ENCODE measurements around the gene HMGN2. TPM values are rescaled to one million over a fixed set of nuclear protein-coding genes. Genes with fewer than 3 reads are reported as not detected.

HMGN2 gene
- total RNA-seq, 1 experiment from 2014 or later: 543 TPM

DNA sequence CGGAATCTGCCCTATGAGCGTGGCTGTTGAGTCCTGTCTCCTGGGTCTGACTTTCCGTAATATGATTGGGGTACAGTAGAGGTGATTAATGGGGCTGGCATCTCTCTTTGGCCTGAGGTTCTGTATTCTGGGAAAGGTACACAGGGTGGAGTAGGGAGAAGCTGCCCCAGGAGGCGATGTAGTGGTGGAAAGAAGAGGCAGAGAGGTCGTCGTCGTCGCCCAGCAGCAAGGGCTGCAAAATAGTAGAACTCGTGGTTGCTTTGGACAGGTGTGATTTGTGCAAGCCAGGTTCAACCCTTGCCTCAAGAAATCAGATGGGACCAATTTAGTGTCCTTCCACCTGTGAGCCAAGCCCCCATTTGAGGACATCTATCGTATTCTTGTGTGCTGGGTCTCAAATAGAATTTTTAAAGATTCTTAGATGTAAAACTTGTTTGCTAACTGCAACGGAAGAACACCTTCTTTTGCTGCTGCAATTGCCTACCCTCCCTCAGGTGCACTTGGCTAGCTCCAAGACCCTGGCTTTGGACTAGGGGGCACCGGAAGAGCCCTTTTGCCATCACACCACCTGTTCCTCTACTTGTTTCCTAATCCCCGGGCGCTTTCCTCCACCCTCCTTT lies 1.3 kb upstream of the HMGN2 start:
- Histone ChIP-seq H3K36me3 (replicated peaks; ENCODE audit: control insufficient read depth, insufficient read depth, low read length) (peaks cover 33% of the 10 kb centered on the region), H3K4me3 (ENCODE audit: insufficient read depth, low read depth, low read length) (peak overlapping the region; percentile 89), H3K27me3 (ENCODE audit: control insufficient read depth, insufficient read depth, low read length) (no peaks in the 10 kb centered on the region; the same call in 1 of the 2 replicates)
- peak; percentile 33 for DNase-seq

DNA sequence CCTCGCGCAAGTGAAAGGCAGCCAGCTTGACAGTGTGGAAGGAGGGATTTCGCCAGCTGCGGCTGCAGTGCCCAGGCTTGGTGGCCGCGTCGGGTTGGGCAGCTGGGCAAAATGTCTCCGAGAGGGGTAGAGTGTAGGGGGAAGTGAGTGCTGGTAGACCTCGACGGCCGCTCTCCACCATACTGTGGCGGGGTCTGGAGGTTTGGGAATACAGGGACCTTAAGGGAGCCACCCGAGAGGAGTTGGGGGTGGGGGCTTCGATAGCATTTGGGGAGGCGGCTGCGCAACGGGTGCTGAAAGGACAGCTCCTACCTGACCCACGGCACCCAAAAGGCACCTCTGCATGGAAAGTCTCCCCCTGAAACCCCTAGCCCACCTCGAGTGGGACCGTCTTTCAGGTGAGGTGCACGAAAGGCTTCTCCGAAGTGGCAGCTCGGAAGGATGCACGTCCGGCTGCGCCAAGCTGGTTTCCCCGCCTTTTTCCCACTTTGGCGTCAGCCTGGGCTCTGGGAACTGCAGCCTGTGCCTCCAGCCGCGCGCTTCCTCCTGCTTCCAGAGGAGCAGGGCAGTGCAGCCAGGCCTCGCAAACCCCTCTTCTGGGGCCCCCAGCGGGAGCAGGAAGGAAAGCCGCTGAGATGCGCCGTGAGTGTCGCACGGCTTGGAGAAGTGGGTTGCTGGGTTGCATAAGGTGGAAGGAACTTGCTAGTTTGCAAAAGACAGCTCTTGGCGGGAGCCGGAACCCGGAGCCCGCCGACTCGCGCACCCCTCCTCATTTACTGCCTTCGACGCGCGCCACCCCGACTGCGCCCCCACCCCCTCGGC lies 531 bp upstream of the HMGN2 start:
- Histone ChIP-seq H3K27me3 (ENCODE audit: control insufficient read depth, insufficient read depth, low read length) (no peaks in the 10 kb centered on the region; the same call in 1 of the 2 replicates), H3K4me3 (ENCODE audit: insufficient read depth, low read depth, low read length) (peak overlapping the region; percentile 89), H3K36me3 (replicated peaks; ENCODE audit: control insufficient read depth, insufficient read depth, low read length) (peaks cover 34% of the 10 kb centered on the region)
- peak; percentile 77 for DNase-seq

DNA sequence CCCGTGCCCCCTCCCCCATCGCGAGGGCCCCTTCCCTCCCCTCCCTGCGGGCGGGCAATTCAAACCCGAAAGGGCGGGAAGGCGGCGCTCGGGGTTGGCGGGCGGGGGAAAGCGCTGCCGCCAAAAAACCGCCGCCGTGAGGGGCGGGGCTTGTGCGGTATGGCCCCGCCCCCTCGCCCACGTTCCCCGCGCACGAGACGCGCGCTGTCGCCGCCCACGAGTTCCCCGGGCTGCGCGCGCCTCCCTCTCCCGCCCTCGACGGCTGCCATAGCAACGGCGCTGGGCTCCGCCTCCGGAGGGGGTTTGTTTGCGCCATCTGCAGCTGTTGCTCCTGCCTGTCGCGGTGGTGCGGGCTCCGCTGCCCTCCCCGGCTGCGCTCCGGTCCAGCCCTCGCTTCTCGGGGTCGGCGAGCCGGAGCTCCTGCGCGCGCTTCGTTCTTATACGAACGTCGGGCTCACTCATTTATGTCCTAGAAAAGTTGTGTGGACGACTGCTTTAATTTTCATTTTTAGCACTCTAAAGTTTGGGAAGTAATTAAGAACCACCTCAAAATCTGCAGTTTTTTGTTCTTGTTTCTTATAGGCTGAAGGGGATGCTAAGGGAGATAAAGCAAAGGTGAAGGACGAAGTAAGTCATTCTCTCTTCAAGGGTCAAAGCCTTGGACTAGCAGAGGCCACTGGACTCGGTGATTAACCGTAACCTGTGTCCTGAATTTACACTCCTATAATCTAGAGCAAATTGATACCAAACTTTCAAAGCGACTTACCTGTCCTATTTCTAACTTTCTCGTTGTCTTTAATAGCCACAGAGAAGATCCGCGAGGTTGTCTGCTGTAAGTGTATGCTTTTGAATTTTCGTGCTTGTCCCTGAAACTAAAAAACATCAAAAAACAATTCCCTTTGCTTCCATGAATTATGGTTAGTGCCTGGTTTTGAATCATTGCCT lies 933 bp downstream of the HMGN2 start:
- Histone ChIP-seq H3K4me3 (ENCODE audit: insufficient read depth, low read depth, low read length) (peak overlapping the region; percentile 89), H3K27me3 (ENCODE audit: control insufficient read depth, insufficient read depth, low read length) (no peaks in the 10 kb centered on the region; the same call in 1 of the 2 replicates), H3K36me3 (replicated peaks; ENCODE audit: control insufficient read depth, insufficient read depth, low read length) (peaks cover 31% of the 10 kb centered on the region)

DNA sequence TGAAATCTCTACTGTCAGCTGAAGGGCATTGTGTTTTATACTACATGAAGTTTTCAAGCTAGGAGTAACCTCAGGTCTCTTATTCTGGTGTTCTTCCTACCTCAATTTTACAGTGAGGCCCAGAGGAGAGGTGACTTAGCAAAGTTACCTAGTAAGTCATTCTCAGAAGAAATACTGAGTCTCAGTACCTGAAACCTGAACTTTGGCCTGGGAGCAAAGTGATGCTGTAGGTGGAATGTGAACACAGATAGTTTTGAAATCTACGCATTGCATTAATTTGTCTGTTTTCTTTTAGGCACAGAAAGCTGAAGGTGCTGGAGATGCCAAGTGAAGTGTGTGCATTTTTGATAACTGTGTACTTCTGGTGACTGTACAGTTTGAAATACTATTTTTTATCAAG lies 2.6 kb downstream of the HMGN2 start:
- H3K36me3 ChIP-seq (replicated peaks; ENCODE audit: control insufficient read depth, insufficient read depth, low read length): peaks cover 25% of the 10 kb centered on the region
- no peaks in the 10 kb centered on the region; the same call in 1 of the 2 replicates for H3K27me3 ChIP-seq (ENCODE audit: control insufficient read depth, insufficient read depth, low read length)
- no peak overlapping the region for H3K4me3 ChIP-seq (ENCODE audit: insufficient read depth, low read depth, low read length)
- no peak for DNase-seq

More for the DNA sequence above, 933 bp downstream of the HMGN2 start:
- DNase-seq: peak; percentile 97

DNA sequence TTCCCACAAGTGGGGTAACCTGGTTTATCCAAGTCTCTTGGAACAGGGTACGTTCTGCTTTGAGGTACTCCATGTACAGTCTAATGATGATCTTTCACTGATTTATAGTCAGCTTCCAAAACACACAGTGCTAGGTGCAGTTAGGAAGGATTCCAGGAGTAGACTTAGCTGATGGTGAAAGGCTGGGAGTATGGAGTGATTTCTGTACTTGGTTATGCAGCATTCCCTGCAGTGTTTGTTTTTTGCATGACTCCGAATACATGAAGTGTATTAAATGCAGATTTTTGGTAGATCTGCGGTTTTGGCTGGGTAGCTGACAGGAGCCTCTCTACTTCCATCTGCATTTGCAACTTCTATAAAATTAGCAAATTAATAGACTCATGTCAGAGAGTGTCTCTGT lies 3.7 kb downstream of the HMGN2 start:
- Histone ChIP-seq H3K36me3 (replicated peaks; ENCODE audit: control insufficient read depth, insufficient read depth, low read length) (peaks cover 25% of the 10 kb centered on the region), H3K4me3 (ENCODE audit: insufficient read depth, low read depth, low read length) (no peak overlapping the region), H3K27me3 (ENCODE audit: control insufficient read depth, insufficient read depth, low read length) (no peaks in the 10 kb centered on the region)
- DNase-seq: no peak

DNA sequence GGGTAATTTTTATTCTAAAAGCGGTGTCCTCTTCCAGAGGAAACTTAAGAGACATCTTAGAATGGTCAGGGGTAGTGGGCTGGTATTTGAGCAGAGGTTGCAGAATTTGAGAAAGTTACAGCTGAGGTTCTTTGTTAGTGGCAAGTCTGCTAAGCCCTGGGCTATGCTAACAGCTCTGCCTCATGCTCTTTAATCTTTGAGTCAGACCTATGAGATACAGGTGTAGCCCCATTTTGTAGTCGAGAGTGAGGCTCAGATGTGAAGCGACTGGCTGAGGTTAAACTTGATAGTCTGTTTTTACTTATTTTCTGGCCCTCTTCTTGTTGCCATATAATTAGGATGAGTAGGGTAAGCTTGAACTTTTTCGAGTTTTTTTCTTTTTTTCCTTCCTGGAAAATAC lies 4.7 kb downstream of the HMGN2 start:
- Histone ChIP-seq H3K4me3 (ENCODE audit: insufficient read depth, low read depth, low read length) (no peak overlapping the region), H3K36me3 (replicated peaks; ENCODE audit: control insufficient read depth, insufficient read depth, low read length) (peaks cover 25% of the 10 kb centered on the region), H3K27me3 (ENCODE audit: control insufficient read depth, insufficient read depth, low read length) (no peaks in the 10 kb centered on the region)
- DNase-seq: no peak

DNA sequence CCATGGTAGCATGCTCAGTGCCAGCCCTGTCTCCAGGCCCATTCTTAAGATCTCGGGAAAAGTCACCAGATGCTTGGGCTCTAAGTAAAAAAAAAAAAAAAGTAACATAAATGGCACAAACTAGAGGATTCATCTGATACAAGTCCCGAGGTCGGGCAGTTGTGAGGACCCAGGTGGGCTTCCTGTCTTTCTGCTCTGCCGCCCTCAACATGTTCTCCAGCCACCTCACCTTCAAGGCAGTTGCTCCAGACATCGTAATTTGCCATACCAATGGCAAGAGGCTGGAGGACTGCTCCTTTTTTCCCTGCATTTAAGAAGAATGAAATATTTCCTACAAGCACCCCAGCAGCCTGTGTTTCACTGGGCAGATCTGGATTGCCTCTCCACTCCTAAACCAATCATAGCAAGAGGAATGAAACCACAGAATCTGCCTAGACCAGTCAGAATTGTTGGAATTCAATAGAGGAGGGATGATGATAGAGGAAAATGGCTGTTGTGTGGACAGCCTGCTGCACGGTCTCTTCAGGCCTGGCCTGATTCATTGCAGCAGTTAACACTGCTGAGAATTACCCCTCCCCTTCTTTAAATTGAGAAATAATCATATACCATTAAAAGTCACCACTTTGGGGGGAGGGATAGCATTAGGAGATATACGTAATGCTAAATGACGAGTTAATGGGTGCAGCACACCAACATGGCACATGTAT lies 5.4 kb downstream of the HMGN2 start:
- Histone ChIP-seq H3K27me3 (ENCODE audit: control insufficient read depth, insufficient read depth, low read length) (no peaks in the 10 kb centered on the region), H3K4me3 (ENCODE audit: insufficient read depth, low read depth, low read length) (no peak overlapping the region), H3K36me3 (replicated peaks; ENCODE audit: control insufficient read depth, insufficient read depth, low read length) (peaks cover 25% of the 10 kb centered on the region)
- no peak for DNase-seq

DNA sequence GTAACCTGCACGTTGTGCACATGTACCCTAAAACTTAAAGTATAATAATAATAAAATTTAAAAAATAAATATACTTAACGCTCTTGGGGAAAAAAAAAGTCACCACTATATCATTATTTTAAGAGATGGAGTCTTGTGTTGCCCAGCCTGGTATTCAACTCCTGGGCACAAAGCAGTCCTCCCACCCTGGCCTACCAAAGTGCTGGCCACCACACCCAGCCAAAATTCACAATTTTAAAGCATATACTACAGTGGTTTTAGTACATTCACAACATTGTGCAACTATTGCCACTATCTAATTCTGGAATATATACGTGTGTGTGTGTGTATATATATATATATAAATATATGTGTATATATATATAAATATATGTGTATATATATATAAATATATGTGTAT lies 5.9 kb downstream of the HMGN2 start:
- H3K27me3 ChIP-seq (ENCODE audit: control insufficient read depth, insufficient read depth, low read length): no peaks in the 10 kb centered on the region
- H3K36me3 ChIP-seq (replicated peaks; ENCODE audit: control insufficient read depth, insufficient read depth, low read length): peaks cover 25% of the 10 kb centered on the region
- DNase-seq: no peak
- H3K4me3 ChIP-seq (ENCODE audit: insufficient read depth, low read depth, low read length): no peak overlapping the region

DNA sequence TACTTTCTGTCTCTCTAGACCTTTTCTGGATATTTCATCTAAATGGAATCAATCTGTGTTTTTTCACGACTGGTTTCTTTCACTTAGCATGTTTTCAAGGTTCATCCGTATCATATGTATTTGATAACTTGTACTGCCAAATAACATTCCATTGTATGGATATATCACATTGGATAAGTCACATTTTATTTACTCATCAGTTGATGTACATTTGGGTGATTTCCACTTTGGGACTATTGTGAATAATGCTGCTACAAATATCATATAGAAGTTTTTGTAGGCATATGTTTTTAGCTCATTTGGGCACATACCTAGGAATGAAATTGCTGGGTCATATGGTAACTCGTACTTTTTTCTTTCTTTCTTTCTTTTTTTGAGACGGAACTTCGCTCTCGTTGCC lies 6.7 kb downstream of the HMGN2 start:
- no peak for DNase-seq
- no peaks in the 10 kb centered on the region for H3K27me3 ChIP-seq (ENCODE audit: control insufficient read depth, insufficient read depth, low read length)
- H3K4me3 ChIP-seq (ENCODE audit: insufficient read depth, low read depth, low read length): no peak overlapping the region
- H3K36me3 ChIP-seq (replicated peaks; ENCODE audit: control insufficient read depth, insufficient read depth, low read length): peaks cover 19% of the 10 kb centered on the region

DNA sequence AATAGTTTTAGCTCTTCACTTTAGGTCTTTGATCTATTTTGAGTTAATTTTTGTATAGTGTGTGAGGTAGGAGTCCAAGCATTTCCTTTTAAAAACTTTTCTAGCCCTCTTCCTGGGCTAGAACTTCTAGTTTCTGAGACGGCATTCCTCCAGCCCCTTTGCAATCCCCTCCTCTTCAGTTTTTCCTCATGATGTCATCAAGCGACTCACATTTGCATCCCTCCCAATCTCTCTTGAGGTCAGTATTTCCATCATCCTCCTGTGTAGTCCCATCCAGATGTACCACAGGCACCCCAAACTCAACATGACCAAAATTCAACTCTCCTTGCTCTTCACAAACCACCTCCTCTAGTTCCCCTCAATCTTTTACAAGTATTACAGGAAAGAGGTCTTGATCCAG lies 10.7 kb downstream of the HMGN2 start:
- Histone ChIP-seq H3K27me3 (ENCODE audit: control insufficient read depth, insufficient read depth, low read length) (no peaks in the 10 kb centered on the region), H3K36me3 (replicated peaks; ENCODE audit: control insufficient read depth, insufficient read depth, low read length) (no peaks in the 10 kb centered on the region), H3K4me3 (ENCODE audit: insufficient read depth, low read depth, low read length) (no peak overlapping the region)
- DNase-seq: no peak

DNA sequence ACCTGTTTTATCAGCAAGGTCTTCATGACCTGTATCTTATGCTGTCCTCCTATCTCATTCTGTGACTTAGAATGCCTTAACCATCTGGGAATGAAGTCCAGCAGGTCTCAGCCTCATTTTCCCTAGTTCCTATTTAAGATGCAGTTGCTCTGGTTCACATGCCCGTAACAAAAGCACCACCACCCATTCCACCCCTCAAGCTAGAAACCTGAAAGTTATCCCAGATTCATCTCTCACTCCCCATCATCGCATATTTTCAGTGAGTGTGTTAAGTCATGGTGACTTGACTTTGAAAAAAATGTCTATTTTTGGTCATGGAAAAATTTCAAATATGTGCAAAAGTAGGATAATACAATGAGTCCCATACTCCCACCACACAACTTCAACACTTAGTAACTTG lies 11.7 kb downstream of the HMGN2 start:
- no peaks in the 10 kb centered on the region for H3K36me3 ChIP-seq (replicated peaks; ENCODE audit: control insufficient read depth, insufficient read depth, low read length)
- no peak overlapping the region for H3K4me3 ChIP-seq (ENCODE audit: insufficient read depth, low read depth, low read length)
- no peaks in the 10 kb centered on the region for H3K27me3 ChIP-seq (ENCODE audit: control insufficient read depth, insufficient read depth, low read length)
- DNase-seq: no peak

DNA sequence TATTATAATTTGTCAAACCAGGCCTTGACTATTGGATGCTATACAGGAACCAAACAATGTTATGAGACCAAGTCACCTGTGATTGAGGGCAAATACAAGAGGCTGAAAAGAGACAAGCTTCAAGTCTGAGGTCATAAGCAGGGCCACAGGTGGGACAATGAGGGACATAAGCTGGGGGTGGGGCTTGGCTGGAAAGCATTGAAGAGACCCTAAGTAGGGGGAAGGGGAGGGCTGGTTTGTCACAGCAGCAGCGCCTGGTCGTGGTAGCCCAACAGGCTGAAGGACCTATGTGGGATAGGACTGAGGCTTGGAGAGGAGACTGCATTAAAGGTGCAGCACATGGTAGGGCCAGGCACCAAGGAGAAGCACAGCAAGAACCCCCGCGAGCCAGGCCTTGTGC lies 17.9 kb downstream of the HMGN2 start:
- no peak overlapping the region for H3K4me3 ChIP-seq (ENCODE audit: insufficient read depth, low read depth, low read length)
- no peak for DNase-seq
- no peaks in the 10 kb centered on the region for H3K27me3 ChIP-seq (ENCODE audit: control insufficient read depth, insufficient read depth, low read length)
- no peaks in the 10 kb centered on the region for H3K36me3 ChIP-seq (replicated peaks; ENCODE audit: control insufficient read depth, insufficient read depth, low read length)

DNA sequence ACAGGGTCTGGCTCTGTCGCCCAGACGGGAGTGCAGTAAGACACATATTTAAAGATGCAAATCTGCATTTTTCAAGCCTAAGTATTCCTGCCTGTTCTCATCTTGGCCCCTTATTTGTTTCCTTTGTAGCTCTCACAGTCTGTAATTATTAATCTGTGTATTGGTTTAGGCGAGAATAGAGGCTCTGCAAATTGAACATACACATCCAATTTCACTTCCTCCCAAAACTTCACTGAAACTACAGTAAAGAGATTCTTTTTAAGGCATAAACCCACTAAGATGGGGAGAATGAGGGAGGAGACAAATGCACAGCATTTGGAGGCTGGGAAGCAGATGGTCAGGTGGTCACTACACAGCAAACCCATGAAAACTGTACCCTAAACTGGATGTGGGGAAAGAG lies 21.0 kb downstream of the HMGN2 start:
- Histone ChIP-seq H3K4me3 (ENCODE audit: insufficient read depth, low read depth, low read length) (no peak overlapping the region), H3K36me3 (replicated peaks; ENCODE audit: control insufficient read depth, insufficient read depth, low read length) (no peaks in the 10 kb centered on the region), H3K27me3 (ENCODE audit: control insufficient read depth, insufficient read depth, low read length) (no peaks in the 10 kb centered on the region)
- DNase-seq: no peak

DNA sequence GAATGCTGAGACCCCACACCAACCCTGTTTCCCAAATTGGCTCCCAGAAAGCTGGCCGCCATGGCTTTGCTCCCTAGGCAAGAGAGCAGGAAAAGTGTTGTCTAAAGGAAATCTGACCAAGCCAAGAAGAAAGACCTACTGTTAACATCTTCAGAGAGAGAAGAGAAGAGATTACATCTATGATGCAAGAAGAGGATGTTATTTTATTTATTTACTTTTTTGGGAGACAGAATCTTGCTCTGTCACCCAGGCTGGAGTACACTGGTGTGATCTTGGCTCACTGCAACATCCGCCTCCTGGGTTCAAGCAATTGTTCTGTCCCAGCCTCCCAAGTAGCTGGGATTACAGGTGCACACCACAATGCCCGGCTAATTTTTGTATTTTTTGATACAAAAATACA lies 21.7 kb downstream of the HMGN2 start:
- no peak overlapping the region for H3K4me3 ChIP-seq (ENCODE audit: insufficient read depth, low read depth, low read length)

More for the DNA sequence above, 21.7 kb downstream of the HMGN2 start:
- Histone ChIP-seq H3K27me3 (ENCODE audit: control insufficient read depth, insufficient read depth, low read length) (no peaks in the 10 kb centered on the region), H3K36me3 (replicated peaks; ENCODE audit: control insufficient read depth, insufficient read depth, low read length) (no peaks in the 10 kb centered on the region)
- DNase-seq: no peak

All from H7 (cell line).